Measurements from ENCODE around the gene PTPRO.

Gene PTPRO

DNA sequence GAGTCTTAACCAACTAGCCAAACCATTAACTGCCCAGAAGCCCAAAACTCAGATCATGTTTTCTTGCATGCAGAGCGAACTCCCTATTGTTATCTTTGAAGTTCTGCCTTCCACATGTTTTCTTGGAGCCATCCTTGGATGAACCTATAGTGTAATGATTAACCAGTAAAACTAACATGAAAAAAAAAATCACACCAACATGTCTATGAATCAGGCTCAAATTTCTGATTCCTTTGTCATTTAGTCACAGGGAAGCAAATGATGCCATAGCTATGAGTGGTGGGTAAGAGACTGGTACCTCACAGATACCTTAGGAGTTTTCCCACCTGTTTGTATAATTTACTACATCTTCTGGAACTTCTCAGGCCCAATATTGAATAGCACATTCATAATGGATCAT lies 70.7 kb downstream of the PTPRO start:
- no peaks in the 10 kb centered on the region for H3K4me1 Mint-ChIP-seq (ENCODE audit: low read depth)
- H3K36me3 Mint-ChIP-seq, result no peaks in the 10 kb centered on the region
- H3K27ac Mint-ChIP-seq, result no peak overlapping the region
- peaks cover 2% of the 10 kb centered on the region for H3K27me3 Mint-ChIP-seq
- no peak overlapping the region for H3K4me3 Mint-ChIP-seq
- no peaks in the 10 kb centered on the region for H3K9me3 Mint-ChIP-seq (ENCODE audit: low read depth)

DNA sequence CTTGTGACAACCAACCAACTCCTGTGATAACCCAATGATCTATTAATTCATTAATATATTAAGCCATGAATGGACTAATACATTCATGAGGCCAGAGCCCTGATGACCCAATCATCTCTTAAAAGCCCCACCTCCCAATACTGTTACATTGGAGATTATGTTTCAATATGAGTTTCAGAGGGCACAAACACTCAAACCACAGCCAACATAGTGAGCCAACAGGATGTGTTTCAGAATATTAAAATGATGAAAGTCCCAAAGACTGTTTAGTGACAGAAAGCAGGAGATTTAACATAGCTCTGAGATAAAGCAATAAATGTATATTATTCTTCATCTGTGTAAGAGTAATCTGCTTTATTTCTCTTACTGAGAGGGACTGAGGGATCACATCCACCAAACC lies 71.7 kb downstream of the PTPRO start:
- H3K27ac Mint-ChIP-seq, result no peak overlapping the region
- H3K27me3 Mint-ChIP-seq, result peaks cover 2% of the 10 kb centered on the region
- no peaks in the 10 kb centered on the region for H3K4me1 Mint-ChIP-seq (ENCODE audit: low read depth)
- no peaks in the 10 kb centered on the region for H3K9me3 Mint-ChIP-seq (ENCODE audit: low read depth)
- no peaks in the 10 kb centered on the region for H3K36me3 Mint-ChIP-seq
- H3K4me3 Mint-ChIP-seq, result no peak overlapping the region

DNA sequence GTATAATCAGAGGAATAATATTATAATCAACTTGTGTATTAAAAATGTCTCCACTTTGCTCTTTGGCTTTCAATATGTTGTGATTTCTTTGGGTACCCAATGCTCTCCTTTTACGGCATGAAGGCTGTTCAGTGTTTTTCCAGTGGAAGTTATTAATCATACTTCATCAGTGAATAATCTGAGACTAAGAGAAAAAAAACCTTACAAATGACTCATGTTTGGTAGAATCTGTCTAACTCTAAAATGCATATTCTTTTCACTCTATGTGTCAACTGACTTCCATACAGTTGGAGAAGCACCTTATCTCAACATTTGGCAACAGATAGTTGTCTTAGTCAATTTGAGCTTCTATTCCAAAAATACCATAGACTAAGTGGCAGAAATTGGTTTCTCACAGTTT lies 82.2 kb downstream of the PTPRO start:
- H3K27me3 Mint-ChIP-seq, result peaks cover 10% of the 10 kb centered on the region
- no peak overlapping the region for H3K4me3 Mint-ChIP-seq
- H3K36me3 Mint-ChIP-seq, result no peaks in the 10 kb centered on the region
- no peaks in the 10 kb centered on the region for H3K9me3 Mint-ChIP-seq (ENCODE audit: low read depth)
- H3K4me1 Mint-ChIP-seq (ENCODE audit: low read depth), result peaks cover 3% of the 10 kb centered on the region
- H3K27ac Mint-ChIP-seq, result no peak overlapping the region

DNA sequence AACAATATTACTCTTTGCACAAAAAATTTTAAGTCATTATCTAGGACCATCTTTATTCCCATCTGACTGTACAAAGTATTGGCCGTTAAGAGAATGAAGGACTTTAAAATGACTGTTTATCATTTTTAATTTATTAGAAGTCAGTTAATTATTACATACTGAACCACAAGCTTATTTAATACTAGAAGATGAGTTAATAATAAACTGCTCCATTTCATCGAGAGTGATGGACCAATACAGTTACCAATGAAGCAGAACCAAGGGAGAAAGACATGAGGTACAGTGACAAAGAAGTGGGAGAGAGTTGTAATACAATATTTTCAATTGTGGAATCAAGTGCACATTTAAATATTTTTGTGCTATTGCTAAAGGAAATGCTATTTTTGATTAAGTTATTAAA lies 83.3 kb downstream of the PTPRO start:
- Mint-ChIP-seq H3K27ac (no peak overlapping the region), H3K4me3 (no peak overlapping the region), H3K4me1 (ENCODE audit: low read depth) (peaks cover 3% of the 10 kb centered on the region), H3K9me3 (ENCODE audit: low read depth) (no peaks in the 10 kb centered on the region), H3K27me3 (peaks cover 8% of the 10 kb centered on the region), H3K36me3 (no peaks in the 10 kb centered on the region)

DNA sequence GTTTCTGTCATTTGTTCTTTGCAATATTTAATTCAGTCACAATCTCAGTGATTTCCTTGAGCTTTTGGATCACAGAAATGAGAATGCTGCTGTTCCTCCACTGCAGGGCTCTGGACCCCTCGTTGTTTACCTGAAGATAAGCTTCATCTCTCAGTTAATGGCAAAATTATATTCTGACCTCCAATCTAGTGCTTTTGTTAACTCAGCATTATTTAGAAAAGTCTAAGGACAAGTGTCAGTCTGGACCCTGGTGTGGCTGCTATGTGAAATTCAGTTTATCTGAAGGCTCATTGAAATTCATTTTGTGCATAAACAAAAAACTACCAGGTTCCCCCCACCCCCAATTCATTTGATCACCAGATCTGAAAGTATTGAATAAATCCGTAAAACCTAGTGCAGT lies 84.7 kb downstream of the PTPRO start:
- H3K27me3 Mint-ChIP-seq, result peaks cover 5% of the 10 kb centered on the region
- no peak overlapping the region for H3K4me3 Mint-ChIP-seq
- no peak overlapping the region for H3K27ac Mint-ChIP-seq
- H3K9me3 Mint-ChIP-seq (ENCODE audit: low read depth), result no peaks in the 10 kb centered on the region
- peaks cover 3% of the 10 kb centered on the region for H3K4me1 Mint-ChIP-seq (ENCODE audit: low read depth)
- no peaks in the 10 kb centered on the region for H3K36me3 Mint-ChIP-seq

DNA sequence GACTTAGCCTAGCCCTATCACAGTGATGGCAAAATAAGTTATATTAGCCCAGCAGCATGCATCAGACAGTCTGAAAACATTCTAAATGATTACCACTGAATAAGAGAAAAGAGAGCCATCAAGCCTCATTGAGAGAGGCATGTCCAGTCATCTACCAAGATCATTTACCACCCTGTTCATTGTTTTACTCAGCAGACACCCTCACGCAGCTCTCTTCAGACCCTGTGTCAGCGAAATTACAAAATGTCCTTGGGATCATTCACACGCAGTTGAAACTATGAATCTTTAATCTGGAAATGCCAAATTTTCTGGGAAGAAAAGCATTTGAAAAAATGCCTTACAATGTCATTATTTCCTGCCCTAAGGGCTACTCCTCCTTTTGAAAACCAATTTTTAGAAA lies 89.5 kb downstream of the PTPRO start:
- H3K27ac Mint-ChIP-seq, result no peak overlapping the region
- H3K4me1 Mint-ChIP-seq (ENCODE audit: low read depth), result no peaks in the 10 kb centered on the region
- no peaks in the 10 kb centered on the region for H3K36me3 Mint-ChIP-seq
- H3K27me3 Mint-ChIP-seq, result peaks cover 7% of the 10 kb centered on the region
- no peaks in the 10 kb centered on the region for H3K9me3 Mint-ChIP-seq (ENCODE audit: low read depth)
- H3K4me3 Mint-ChIP-seq, result no peak overlapping the region

DNA sequence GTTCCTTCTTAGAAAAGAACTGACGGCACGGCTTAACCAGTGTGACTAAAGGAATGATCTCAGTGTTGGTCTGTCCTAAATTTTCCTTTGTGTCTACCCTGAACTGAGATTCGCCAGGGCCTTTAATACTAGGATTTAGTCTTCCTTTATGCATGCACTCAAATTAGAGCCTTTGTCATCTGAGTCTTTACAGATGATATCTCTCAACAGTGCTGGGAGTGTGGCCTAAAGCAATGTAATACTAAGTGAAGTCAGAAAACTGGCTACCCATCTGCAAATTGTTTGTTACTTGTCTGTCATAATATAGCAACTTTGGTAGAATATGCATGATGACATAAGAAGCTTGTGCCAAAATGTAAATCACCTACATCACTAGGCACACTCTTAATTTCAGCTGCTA lies 95.4 kb downstream of the PTPRO start:
- Mint-ChIP-seq H3K9me3 (ENCODE audit: low read depth) (no peaks in the 10 kb centered on the region), H3K4me3 (no peak overlapping the region), H3K36me3 (no peaks in the 10 kb centered on the region), H3K27me3 (peaks cover 12% of the 10 kb centered on the region), H3K4me1 (ENCODE audit: low read depth) (no peaks in the 10 kb centered on the region), H3K27ac (no peak overlapping the region)

DNA sequence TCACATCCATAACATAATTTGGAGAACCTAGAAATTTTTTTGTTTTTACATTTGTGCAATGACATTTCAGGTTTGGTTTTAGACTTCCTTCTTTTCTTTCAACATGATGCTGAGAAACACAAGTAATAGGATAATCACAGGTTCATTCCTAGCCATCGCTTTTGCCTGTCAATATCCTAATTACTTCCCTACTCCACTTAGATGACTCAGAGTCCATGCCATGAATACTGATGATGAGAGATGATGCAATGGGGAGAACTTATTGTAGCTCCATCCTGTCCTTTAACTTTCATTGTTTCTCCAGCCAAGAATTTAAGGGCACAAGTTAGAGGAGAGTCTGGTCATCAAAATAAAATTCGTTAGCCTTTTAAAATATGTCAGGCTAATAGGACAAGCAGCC lies 101.3 kb downstream of the PTPRO start:
- Mint-ChIP-seq H3K27me3 (peaks cover 4% of the 10 kb centered on the region), H3K27ac (no peak overlapping the region), H3K9me3 (ENCODE audit: low read depth) (no peaks in the 10 kb centered on the region)

DNA sequence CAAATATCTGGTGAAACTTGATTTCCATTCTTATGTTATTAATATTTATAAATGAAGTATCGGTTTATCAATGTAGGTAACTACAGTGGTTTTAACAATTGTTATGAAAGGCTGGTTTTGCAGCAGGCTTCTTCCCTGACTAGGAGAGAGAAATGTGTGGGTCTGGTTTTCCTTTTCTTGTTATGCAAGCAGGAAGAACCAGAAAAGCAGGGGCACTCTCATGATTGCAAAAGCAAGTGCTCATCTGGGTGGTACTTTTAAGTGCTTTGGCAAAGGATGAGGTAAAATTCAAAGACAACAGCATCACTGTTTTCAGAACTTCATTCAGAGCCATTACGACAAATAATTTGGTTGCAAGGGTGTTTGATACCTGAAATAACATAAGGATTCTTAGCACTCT lies 105.6 kb downstream of the PTPRO start:
- H3K27ac Mint-ChIP-seq, result no peak overlapping the region
- H3K4me1 Mint-ChIP-seq (ENCODE audit: low read depth), result no peaks in the 10 kb centered on the region
- H3K9me3 Mint-ChIP-seq (ENCODE audit: low read depth), result no peaks in the 10 kb centered on the region
- H3K36me3 Mint-ChIP-seq, result no peaks in the 10 kb centered on the region
- H3K4me3 Mint-ChIP-seq, result no peak overlapping the region
- H3K27me3 Mint-ChIP-seq, result peaks cover 9% of the 10 kb centered on the region

More for the DNA sequence above, 101.3 kb downstream of the PTPRO start:
- no peaks in the 10 kb centered on the region for H3K36me3 Mint-ChIP-seq
- H3K4me3 Mint-ChIP-seq, result no peak overlapping the region
- no peaks in the 10 kb centered on the region for H3K4me1 Mint-ChIP-seq (ENCODE audit: low read depth)

DNA sequence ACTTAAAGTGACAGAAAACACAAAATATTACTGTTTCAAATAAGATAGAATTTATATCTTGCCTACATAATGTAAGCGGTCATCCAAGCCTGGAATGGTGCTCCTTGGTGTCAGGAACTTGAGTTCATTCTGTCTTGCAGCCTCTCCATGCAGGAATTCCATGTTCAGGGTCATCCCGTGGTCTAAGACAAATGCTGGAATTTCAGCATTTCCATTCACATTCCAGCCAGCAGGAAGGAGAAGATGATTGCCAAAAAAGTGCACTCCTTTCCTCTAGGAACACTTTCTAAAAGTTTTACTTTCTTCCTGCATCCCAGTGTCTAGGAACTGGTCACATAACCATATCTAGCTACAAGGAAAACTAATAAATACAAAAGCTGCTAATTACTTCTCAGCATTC lies 106.3 kb downstream of the PTPRO start:
- Mint-ChIP-seq H3K27ac (no peak overlapping the region), H3K36me3 (no peaks in the 10 kb centered on the region), H3K4me3 (no peak overlapping the region), H3K27me3 (peaks cover 9% of the 10 kb centered on the region), H3K4me1 (ENCODE audit: low read depth) (no peaks in the 10 kb centered on the region), H3K9me3 (ENCODE audit: low read depth) (no peaks in the 10 kb centered on the region)

DNA sequence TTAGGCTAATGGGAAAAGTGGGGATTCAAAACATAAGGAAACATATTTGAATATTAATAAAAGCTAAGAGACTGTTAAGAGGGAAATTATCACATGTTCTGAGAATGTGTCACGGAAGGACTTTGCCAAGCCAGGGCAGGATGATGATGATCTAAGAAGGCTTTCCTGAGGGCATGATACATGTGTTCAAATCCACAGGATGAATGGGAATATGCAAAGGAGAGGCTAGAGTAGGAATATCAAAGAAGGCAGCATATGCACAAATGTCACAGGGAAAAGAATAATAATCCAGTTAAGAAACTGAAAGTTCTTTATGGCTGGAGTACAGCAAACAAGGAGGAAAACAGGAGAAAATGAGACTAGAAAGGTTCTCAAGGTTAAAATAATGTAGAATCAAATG lies 107.0 kb downstream of the PTPRO start:
- H3K36me3 Mint-ChIP-seq, result no peaks in the 10 kb centered on the region
- H3K9me3 Mint-ChIP-seq (ENCODE audit: low read depth), result no peaks in the 10 kb centered on the region
- H3K4me1 Mint-ChIP-seq (ENCODE audit: low read depth), result no peaks in the 10 kb centered on the region
- no peak overlapping the region for H3K27ac Mint-ChIP-seq
- no peak overlapping the region for H3K4me3 Mint-ChIP-seq
- peaks cover 9% of the 10 kb centered on the region for H3K27me3 Mint-ChIP-seq

DNA sequence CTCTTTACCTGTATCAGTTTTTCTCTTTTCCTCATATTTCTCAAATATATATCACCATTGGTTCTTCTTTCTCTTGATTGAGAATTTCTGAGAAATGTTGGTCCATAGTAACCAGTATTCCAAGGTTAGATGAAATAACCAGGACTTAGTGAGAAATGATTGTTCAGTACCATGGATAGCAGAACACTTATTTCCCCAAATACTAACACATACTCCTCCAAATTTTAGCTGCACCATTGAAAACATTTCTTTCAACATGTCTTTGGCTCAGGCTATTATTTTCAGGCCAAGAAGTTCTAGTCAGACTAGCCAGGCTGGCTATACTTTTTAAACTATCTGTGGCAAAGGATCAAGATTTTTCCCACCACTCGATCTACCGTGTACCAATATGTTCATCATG lies 113.3 kb downstream of the PTPRO start:
- H3K27me3 Mint-ChIP-seq, result peaks cover 7% of the 10 kb centered on the region
- no peak overlapping the region for H3K27ac Mint-ChIP-seq
- H3K4me1 Mint-ChIP-seq (ENCODE audit: low read depth), result no peaks in the 10 kb centered on the region
- H3K9me3 Mint-ChIP-seq (ENCODE audit: low read depth), result peaks cover 9% of the 10 kb centered on the region
- H3K4me3 Mint-ChIP-seq, result no peak overlapping the region
- H3K36me3 Mint-ChIP-seq, result peaks cover 4% of the 10 kb centered on the region

DNA sequence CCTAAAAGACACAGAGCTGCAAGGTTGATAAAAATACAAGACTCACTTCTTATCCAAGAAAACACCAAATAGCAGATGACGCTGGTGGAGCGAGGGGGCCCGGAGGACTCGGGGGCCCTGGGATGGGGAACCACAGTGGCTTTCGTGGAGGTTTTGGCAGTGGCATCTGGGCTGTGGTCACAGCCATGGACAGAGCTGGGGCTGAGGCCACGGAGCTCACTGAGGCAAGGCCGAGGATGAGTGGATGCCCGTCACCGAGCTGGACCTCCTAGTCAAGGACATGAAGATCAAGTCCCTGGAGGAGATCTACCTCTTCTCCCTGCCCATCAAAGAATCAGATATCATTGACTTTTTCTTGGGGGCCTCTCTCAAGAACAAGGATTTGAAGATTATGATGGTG lies 117.2 kb downstream of the PTPRO start:
- Mint-ChIP-seq H3K9me3 (ENCODE audit: low read depth) (peaks cover 9% of the 10 kb centered on the region), H3K27ac (no peak overlapping the region), H3K27me3 (peaks cover 14% of the 10 kb centered on the region), H3K4me3 (no peak overlapping the region), H3K36me3 (peaks cover 4% of the 10 kb centered on the region), H3K4me1 (ENCODE audit: low read depth) (no peaks in the 10 kb centered on the region)

DNA sequence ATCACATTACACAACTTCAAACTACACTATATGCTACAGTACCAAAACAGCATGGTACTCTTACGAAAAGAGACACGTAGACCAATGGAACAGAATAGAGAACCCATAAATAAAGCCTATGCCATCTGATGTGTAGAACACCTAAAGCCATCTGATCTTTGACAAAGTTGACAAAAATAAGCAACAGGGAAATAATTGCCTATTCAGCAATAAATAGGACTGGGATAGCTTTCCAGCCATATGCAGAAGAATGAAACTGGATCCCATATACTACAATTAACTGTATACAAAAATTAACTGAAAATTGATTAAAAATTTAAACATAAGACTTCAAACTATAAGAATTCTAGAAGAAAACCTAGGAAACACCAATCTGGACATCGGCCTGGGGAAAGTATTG lies 120.7 kb downstream of the PTPRO start:
- Mint-ChIP-seq H3K4me1 (ENCODE audit: low read depth) (no peaks in the 10 kb centered on the region), H3K36me3 (no peaks in the 10 kb centered on the region), H3K27me3 (peaks cover 13% of the 10 kb centered on the region), H3K9me3 (ENCODE audit: low read depth) (peaks cover 5% of the 10 kb centered on the region), H3K4me3 (no peak overlapping the region), H3K27ac (no peak overlapping the region)

DNA sequence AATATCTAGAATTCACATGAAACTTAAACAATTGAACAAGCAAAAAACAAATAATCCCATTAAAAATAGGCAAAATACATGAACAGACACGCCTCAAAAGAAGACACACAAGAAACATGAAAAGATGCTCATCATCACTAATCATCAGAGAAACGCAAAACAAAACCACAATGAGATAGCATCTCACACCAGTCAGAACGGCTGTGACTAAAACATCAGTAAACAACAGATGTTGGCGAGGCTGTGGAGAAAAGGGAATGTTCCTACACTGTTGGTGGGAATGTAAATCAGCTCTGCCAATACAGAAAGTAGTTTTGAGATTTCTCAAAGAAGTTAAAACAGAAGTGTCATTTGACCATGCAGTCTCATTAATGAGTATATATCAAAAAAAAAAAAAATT lies 121.3 kb downstream of the PTPRO start:
- H3K27me3 Mint-ChIP-seq, result peaks cover 13% of the 10 kb centered on the region
- no peak overlapping the region for H3K4me3 Mint-ChIP-seq
- no peak overlapping the region for H3K27ac Mint-ChIP-seq
- no peaks in the 10 kb centered on the region for H3K4me1 Mint-ChIP-seq (ENCODE audit: low read depth)
- H3K36me3 Mint-ChIP-seq, result no peaks in the 10 kb centered on the region
- peaks cover 1% of the 10 kb centered on the region for H3K9me3 Mint-ChIP-seq (ENCODE audit: low read depth)

DNA sequence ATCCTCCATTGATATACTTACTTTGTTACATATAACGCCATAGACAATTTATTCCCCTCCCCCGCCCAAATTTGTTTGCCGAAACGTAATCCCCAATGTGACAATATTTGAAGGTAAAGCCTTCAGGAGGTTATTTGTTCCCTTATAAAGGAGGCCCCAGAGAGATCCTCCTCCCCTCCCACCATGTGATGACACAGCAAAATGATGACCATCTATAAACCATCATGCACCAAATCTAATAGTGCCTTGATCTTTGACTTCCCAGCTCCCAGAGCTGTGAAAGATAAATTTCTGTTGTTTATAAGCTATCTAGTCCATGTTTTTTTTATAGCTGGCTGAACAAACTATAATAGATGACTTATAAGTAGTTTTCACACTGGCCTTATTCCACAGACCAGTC lies 122.2 kb downstream of the PTPRO start:
- H3K27me3 Mint-ChIP-seq, result peaks cover 10% of the 10 kb centered on the region
- H3K36me3 Mint-ChIP-seq, result no peaks in the 10 kb centered on the region

DNA sequence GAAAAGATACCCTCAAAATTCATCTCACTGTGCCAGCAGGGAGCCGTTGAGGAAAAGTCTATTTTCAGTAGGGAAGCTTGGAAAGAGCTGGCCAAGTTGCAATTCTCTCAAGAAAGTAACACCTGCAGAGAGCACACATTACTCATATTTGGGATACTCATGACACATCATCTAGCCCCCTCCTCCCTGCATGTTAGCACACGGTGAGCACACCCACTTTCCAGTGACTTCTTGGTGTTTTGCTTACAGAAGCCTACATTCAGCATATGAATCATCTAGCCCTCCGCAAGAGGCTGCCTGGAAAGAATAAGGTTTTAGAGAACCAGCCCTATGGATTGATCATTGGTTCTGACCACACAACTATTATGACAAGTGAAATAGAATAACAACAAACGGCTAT lies 124.5 kb downstream of the PTPRO start:
- Mint-ChIP-seq H3K9me3 (ENCODE audit: low read depth) (peaks cover 8% of the 10 kb centered on the region), H3K27me3 (peaks cover 11% of the 10 kb centered on the region), H3K36me3 (no peaks in the 10 kb centered on the region), H3K27ac (no peak overlapping the region), H3K4me1 (ENCODE audit: low read depth) (no peaks in the 10 kb centered on the region), H3K4me3 (no peak overlapping the region)

More for the DNA sequence above, 122.2 kb downstream of the PTPRO start:
- H3K4me1 Mint-ChIP-seq (ENCODE audit: low read depth), result no peaks in the 10 kb centered on the region
- H3K27ac Mint-ChIP-seq, result no peak overlapping the region
- H3K4me3 Mint-ChIP-seq, result no peak overlapping the region
- H3K9me3 Mint-ChIP-seq (ENCODE audit: low read depth), result no peaks in the 10 kb centered on the region
